Tibial nerve (tissue), 4 donors: ENCODE data around the gene SMIM12.

ENCODE experiments used
- CTCF ChIP-seq, 5 experiments: fragments of 200-600 bp in 3 of 5; fragments of 450-650 bp in 2 of 5; sonication (generic) in 3 of 5; IDR thresholded peaks; one replicate each; pipeline ENCODE4 v1.5.1; 2016 to 2019; ENCODE audit warnings: antibody characterized with exemption in 5 of 5, mild to moderate bottlenecking in 3 of 5, moderate library complexity in 2 of 5
- EP300 ChIP-seq, 2 donors: sonication (generic); formaldehyde crosslinking; IDR thresholded peaks; one replicate each; pipeline ENCODE4 v1.6.1; 2017; ENCODE audit warnings: antibody characterized with exemption in 2 of 2, mild to moderate bottlenecking in 1 of 2

GRCh38 chr1:34869760-34870159 is 10.2 kb upstream of the SMIM12 start:
- TF ChIP-seq CTCF (IDR thresholded peaks at IDR 0.05) = no peak
- TF ChIP-seq EP300 (IDR thresholded peaks at IDR 0.05) = no peak
